IMR-90 (cell line): Measurements from ENCODE around the gene TIFAB.

Experiments
- BHLHE40 ChIP-seq: fragments of 150-350 bp; IDR thresholded peaks from 2 replicates; pipeline ENCODE4 v1.6.1; 2016; ENCODE audit warnings: mild to moderate bottlenecking, low read depth, low read length
- CEBPB ChIP-seq: IDR thresholded peaks from 2 replicates; pipeline ENCODE4 v1.6.1; 2012; ENCODE audit warnings: low read depth, low read length, improper control_type of control experiment
- CTCF ChIP-seq: conservative IDR thresholded peaks from 2 replicates; pipeline ENCODE4 v1.5.1; 2012; ENCODE audit warnings: mild to moderate bottlenecking, low read depth, low read length, improper control_type of control experiment
- MAFK ChIP-seq: IDR thresholded peaks from 2 replicates; pipeline ENCODE4 v1.6.1; 2012; ENCODE audit warnings: low read depth, low read length, improper control_type of control experiment
- RAD21 ChIP-seq: IDR thresholded peaks from 2 replicates; pipeline ENCODE4 v1.6.1; 2012; ENCODE audit warnings: low read length, improper control_type of control experiment
- SMC3 ChIP-seq: fragments of 150-350 bp; IDR thresholded peaks from 2 replicates; pipeline ENCODE4 v1.6.1; 2016; ENCODE audit warnings: low read depth, mild to moderate bottlenecking, antibody characterized with exemption, low read length, moderate library complexity

DNA sequence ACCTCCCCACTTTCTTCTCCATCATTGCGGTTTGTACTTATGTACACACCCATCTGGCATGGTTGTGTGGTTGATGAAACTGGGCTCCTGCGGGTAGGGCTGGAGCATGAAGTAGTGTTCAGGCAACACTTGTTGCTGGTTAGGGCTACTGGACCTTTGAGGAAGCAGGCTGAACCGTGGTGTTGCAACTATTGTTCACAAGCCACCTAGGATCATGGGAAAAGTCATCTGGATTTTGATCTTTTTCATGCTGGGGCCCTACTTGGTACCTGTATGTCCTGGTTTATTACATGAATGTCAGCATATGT, 40.1 kb upstream of the TIFAB start:
- TF ChIP-seq CTCF (no peak), RAD21 (no peak), SMC3 (no peak), MAFK (no peak), CEBPB (no peak), BHLHE40 (no peak)
